ENCODE results near the gene CERS6.
A peak's percentile ranks its signal among the peaks of the same experiment; 100 is the strongest.

The CERS6 gene

GRCh38 chr2:168671932-168672331 lies 215.9 kb downstream of the CERS6 start:
- peak; percentile 58 for DNase-seq (ENCODE audit: low read depth)

DNA sequence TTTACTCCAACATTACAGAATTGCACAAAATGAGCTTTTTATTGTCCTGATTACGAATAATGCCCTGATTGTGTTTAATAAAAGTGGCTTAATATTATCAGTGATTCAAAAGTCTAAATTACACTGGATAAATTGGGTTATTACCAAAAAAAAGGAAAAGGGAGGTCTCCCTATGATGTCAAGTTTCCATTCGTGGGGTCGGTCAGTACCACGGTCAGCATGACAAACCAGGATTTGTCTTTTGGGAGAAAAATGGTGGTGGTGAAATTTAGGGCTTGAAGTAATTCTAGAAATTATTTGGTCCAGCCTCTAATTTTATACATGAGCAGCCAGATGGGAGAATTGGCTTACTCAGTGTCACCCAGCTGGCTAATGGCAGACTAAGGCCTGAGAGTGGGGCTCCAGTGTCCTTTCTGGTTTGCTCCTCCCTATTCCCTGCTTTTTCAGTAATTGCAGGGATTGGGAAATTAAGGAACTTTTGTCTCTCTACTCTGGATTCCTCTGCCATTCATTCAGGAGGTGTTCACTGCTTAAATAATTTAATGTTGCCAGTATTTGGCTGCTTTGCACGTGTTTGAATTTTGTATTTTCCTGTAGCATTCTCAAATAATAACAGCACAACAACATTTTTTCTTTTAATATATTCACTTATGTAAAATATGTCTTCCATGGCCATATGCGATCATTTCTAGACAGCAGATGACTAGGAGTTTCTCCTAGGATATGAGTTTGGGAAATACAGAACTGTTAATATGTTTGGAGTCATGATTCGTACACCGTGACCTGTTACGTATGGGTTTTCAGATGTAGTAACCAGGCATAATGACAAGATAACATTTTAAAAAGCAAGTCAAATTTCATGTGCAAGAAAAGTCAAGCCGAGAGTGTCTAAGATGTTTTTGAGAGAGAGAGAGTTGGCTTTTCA lies 217.5 kb downstream of the CERS6 start:
- no peak for DNase-seq (ENCODE audit: low read depth)

DNA sequence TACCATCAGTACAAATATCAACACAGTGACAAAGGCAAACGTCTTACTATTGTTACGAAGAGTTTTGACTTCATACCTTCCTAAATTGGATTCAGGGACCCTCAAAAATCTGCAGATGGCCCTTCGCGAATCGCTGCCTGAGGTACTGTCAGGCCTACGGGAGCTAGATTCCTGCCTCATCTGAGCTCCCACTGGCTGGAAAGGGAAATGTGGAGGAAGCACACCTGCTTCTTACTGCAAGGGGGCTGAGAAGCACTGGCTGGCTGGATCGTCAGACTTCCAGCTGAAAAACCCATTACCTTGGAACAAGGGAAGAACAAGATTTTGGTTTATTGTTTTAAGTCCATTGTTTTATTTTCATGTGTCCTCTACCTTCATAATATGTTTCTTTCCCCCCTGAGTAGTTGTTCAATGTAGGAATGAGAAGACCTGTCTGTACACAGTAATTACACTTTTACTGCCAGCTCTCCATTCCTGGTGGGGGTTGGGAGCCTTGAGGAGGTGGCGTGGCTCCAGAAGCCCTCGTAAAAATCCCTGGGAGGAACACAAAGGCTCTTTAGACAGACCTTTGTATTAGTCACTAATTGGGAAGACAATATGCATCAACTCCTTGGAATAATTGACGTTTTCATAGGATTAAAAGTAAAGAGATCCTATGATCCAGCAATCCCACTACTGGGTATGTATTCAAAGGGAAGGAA lies 222.2 kb downstream of the CERS6 start:
- DNase-seq (ENCODE audit: low read depth), result no peak

DNA sequence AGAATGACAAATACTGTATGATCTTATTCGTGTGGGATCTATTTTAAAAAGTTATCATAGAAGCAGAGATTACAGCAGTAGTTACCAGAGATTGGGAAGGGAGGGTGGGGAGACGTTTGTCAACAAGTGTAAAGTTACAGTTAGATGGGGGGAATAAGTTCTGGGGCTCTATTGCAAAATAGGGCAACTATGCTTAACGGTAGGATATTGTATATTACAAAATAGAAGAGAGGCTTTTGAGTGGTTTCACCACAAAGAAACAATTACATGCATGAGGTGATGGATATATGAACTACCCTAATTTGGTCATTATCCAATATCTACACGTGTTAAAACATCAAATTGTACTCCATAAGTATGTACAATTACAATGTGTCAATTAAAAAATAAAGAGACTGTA lies 223.0 kb downstream of the CERS6 start:
- DNase-seq (ENCODE audit: low read depth), result no peak

GRCh38 chr2:168679741-168680310 lies 223.8 kb downstream of the CERS6 start:
- no peak for DNase-seq (ENCODE audit: low read depth)

GRCh38 chr2:168683996-168684395 lies 227.9 kb downstream of the CERS6 start:
- no peak for DNase-seq (ENCODE audit: low read depth)

GRCh38 chr2:168684921-168685599 lies 229.0 kb downstream of the CERS6 start:
- no peak for DNase-seq (ENCODE audit: low read depth)

- DNase-seq (ENCODE audit: low read depth), result peak; percentile 62
Observed at GRCh38 chr2:168685600-168686451, 229.8 kb downstream of the CERS6 start.

DNA sequence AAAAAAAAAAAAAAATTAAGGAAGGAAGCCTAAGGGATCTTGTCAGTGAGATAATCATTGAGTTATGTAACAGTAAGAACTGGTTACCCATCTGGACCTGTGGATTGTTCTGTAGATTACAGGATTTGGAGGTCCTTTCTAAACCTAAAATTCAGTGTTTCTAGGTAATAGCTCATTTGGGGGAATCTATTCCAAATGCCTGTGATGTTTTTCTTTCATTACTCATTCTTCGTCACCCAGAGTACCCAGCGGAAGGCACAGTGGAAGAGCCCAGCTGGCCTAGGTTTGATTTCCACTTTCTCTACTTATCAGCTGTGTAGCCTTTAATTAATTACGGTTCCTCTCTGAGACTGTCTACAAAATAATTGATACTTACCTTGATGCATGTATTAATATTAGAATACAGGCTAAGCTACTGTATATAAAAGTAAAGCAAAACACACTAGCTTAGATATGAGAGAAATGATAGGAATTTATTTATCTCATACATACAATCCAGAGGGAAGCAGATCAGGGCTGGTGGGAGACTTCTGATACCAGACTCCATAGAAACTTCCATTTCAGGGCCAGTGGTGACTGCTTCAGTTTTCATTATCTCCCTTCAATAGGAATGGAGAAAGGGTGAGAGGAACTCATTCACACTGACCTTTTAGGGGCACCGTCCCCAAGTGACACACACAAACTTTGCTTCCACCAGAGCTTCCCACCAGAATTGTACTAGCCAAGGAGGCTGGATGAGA lies 230.6 kb downstream of the CERS6 start:
- peak; percentile 58 for DNase-seq (ENCODE audit: low read depth)

GRCh38 chr2:168687314-168687713 lies 231.2 kb downstream of the CERS6 start:
- peak; percentile 33 for DNase-seq (ENCODE audit: low read depth)

DNA sequence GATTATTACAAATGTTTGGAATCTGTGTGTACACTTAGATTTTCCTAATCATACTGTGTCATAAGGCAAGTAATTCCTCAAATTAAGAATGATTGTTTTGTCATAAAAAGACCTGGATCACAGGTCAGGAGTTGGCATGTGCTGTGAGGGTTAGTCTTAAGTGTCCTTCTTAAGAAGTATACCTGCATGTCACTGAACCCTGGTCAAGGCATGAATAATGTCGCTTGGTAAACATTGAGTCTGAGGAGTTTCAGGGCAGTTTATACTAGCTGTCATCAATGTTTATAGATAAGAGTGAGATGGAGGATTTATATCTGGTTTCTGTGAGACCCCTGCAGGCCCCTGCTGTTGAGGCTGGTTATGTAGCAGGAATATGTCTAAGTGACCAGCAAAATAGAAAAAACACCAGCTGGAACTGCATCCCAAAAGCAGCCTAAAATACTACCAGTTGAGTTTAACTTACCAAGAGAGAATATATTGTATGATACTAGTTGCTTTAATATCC lies 234.4 kb downstream of the CERS6 start:
- DNase-seq (ENCODE audit: low read depth), result no peak

- no peak for DNase-seq (ENCODE audit: low read depth)
Observed at GRCh38 chr2:168691221-168691620, 235.1 kb downstream of the CERS6 start.

GRCh38 chr2:168692132-168692744 lies 236.2 kb downstream of the CERS6 start:
- DNase-seq (ENCODE audit: low read depth), result no peak

- DNase-seq (ENCODE audit: low read depth), result no peak
Observed at GRCh38 chr2:168694173-168694572, 238.1 kb downstream of the CERS6 start.

GRCh38 chr2:168694866-168695265 lies 238.8 kb downstream of the CERS6 start:
- no peak for DNase-seq (ENCODE audit: low read depth)

DNA sequence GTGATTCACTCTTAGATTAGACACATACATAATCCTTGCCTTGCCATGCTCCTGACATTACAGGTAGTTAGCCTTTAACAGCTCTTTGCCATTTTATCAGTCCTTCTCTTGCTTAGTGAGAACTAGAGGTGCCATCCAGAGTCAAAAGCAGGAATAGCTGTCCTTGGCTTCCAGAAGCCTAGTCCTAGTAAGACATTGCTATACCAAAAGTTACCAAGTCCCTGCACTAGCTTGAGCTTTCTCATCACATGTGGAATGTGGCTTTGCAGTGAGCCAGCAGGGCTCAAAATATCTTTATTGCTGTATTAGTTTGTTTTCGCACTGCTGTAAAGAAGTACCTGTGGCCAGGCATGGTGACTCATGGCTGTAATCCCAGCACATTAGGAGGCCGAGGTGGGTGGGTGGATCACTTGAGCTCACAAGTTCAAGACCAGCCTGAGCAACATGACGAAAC lies 241.6 kb downstream of the CERS6 start:
- DNase-seq (ENCODE audit: low read depth), result peak; percentile 47

DNA sequence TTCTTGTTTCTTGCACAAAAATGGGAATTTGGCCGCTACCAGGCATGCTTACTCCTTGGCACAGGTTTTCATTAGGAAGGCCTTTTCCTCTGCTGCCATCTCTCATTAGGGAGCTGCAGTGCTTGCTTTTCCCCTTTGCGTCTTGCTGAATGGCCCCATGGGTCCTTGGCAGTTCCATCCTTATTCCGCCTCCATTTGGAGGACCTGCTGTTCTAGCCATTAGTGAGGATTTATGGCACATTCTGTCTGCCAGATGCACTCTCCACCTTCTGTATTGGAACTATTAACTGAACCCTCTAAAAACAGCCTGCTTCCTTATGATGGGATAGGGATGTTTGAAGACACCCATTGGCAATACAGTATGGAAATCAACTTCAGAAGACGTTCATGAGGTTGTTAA lies 242.9 kb downstream of the CERS6 start:
- no peak for DNase-seq (ENCODE audit: low read depth)

GRCh38 chr2:168699844-168700417 lies 243.9 kb downstream of the CERS6 start:
- peak; percentile 93 for DNase-seq (ENCODE audit: low read depth)

DNA sequence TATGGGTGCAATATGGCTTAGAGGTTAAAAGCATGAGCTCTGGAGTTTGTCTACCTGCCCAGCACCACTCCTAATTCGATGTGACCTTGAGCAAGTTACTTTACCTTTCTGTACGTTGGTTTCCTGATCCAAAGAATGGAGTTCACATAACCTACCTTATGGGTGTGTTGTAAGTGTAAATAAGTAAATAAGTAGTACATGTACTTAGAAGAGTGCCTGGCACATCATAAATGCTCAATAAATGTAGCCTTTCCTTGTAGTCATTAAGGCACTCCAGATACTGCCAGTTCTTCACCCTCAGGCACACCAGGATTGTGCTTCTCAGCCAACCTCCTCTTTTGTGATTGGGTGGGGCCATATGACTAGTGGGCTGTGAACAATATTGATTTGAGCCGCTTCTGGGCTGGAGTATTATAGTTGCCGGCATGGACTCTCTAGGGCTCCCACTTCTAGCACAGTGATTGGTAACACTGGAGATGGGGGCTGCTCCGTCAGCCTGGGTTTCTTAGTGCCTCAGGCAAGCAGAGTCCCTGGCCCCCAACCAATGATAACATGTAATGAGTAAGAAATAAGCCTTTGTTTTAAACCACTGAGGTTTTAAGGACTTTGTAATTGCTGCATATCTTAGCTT lies 244.7 kb downstream of the CERS6 start:
- peak; percentile 53 for DNase-seq (ENCODE audit: low read depth)

All from iris pigment epithelial cell (primary cell).